ACC112 (cell line): ENCODE results near the gene POLR3K.

Experiments used
- H2AFZ ChIP-seq: fragments of 200-600 bp; sonication (generic); one replicate; pipeline ENCODE4 v1.6.0; 2017; ENCODE audit warnings: antibody characterized with exemption, low read length; ENCODE audit not compliant: unreplicated experiment
- H3K27ac ChIP-seq: fragments of 200-600 bp; sonication (generic); 2 replicates; pipeline ENCODE4 v1.5.1; 2014; ENCODE audit warnings: low read depth, mild to moderate bottlenecking, antibody characterized with exemption, low read length, moderate library complexity
- H3K27me3 ChIP-seq: fragments of 200-600 bp; sonication (generic); 2 replicates; pipeline ENCODE4 v1.6.1; 2014; ENCODE audit warnings: mild to moderate bottlenecking, antibody characterized with exemption, low read length, moderate library complexity, mixed read lengths; ENCODE audit not compliant: insufficient read depth
- H3K36me3 ChIP-seq: fragments of 200-600 bp; sonication (generic); 2 replicates; pipeline ENCODE4 v1.6.1; 2016; ENCODE audit warnings: mild to moderate bottlenecking, antibody characterized with exemption, low read length, moderate library complexity, mixed read lengths; ENCODE audit not compliant: insufficient read depth
- H3K4me1 ChIP-seq: fragments of 200-600 bp; sonication (generic); one replicate; pipeline ENCODE4 v1.6.1; 2016; ENCODE audit warnings: low read length, mixed read lengths; ENCODE audit not compliant: insufficient read depth, unreplicated experiment, control insufficient read depth
- H3K4me3 ChIP-seq: fragments of 200-600 bp; sonication (generic); 2 replicates; pipeline ENCODE4 v1.5.1; 2014; ENCODE audit warnings: mild to moderate bottlenecking, low read depth, low read length
- H3K79me2 ChIP-seq: fragments of 200-600 bp; sonication (generic); one replicate; pipeline ENCODE4 v1.6.0; 2016; ENCODE audit warnings: low read length; ENCODE audit not compliant: control insufficient read depth, unreplicated experiment, insufficient read depth

The POLR3K gene

DNA sequence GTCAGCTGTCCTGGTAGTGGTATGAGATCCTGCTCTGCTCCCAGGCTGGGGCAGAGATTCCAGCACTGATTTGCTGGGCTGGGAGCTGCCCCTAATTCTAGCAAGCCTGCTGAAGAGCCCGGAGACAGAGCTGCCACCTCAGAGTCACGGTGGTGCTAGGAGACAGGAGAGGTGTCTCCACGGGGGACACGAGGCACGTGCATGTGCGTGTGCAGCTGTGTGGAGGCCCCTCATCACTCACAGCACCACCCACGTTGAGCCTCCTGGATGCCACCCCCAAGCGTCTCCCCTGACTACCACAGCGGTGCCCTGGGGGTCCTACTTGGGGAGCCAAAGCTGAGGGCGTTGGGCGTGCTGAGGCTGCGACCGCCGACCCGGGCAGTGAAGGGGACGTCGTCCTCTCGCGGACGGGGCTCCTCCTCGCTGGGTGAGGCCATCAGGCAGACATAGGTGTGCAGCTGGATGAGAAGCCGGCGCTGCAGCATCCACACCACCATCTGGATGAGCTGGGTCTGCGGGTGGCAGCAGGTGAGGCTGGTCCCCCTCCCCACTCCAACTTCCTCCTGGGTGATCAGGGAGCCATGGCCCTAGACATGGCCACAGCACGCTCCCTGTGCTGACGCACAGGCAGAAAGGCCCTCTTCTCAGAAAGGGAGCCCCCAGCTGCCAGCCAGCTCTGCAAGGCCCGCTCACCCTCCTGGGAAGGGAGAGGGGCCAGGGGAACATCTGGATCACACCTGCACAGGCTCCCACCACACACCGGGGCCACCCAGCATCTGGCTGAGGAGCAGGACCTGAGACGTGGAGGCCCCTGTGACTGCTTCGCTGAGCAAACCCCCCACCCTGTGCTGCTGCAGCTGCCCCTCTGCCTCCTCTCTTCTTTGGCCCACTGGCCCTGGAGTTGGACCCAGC is 36.2 kb upstream of the POLR3K start:
- Histone ChIP-seq H3K27ac (no peak overlapping the region), H3K27me3 (no peaks in the 10 kb centered on the region), H3K4me1 (peaks cover 18% of the 10 kb centered on the region), H3K36me3 (peaks cover 4% of the 10 kb centered on the region; the same call in 1 of the 2 replicates), H3K79me2 (no peaks in the 10 kb centered on the region), H3K4me3 (no peak overlapping the region), H2AFZ (no peak overlapping the region)

DNA sequence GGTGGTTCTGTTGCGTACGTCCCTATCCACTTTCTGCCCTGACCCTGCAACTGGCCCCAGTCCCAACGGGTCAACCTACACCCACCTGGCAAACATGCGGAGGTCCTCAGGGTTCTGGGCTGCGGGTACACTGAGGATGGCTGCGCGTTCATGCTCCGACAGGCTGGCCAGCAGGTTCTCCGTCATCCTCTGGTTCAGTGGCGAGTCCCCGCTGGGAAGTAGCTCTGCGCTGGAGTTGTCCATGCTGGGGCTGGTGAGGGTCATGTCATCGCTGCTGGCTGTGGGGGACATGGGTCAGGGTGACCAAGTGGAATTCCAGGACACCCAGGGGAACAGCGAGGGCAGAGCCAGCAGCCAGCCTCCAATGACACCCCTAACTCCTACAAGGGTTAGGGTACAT is 35.2 kb upstream of the POLR3K start:
- Histone ChIP-seq H3K4me3 (no peak overlapping the region), H3K79me2 (no peaks in the 10 kb centered on the region), H2AFZ (no peak overlapping the region), H3K27ac (no peak overlapping the region), H3K36me3 (peaks cover 4% of the 10 kb centered on the region; the same call in 1 of the 2 replicates), H3K4me1 (peaks cover 19% of the 10 kb centered on the region), H3K27me3 (no peaks in the 10 kb centered on the region)

DNA sequence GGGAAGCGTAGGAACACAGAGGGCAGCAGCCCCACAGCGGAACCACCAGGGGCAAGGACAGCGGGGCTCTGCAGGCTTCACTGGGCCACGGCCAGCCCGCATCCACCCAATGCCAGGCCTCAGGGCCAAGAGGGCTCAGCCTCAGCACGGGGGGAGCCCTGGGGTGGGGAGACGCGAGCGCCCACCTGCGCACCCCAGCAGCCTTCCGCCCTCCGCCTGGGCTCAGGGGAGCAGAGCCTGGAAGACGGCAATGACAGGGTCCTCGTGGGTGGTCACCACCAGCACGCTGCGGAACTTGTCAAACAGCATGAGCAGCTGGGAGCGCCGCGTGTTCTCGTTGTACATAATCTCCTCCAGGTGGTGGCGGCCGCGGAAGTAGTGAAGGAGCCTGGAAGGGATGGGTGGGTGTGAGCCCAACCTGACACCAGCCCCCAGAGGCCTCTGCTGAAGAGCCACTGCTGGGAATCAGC is 33.1 kb upstream of the POLR3K start:
- Histone ChIP-seq H3K79me2 (no peaks in the 10 kb centered on the region), H3K27me3 (no peaks in the 10 kb centered on the region), H3K4me3 (no peak overlapping the region), H3K27ac (no peak overlapping the region), H2AFZ (no peak overlapping the region), H3K36me3 (peaks cover 4% of the 10 kb centered on the region; the same call in 1 of the 2 replicates), H3K4me1 (peaks cover 32% of the 10 kb centered on the region)

DNA sequence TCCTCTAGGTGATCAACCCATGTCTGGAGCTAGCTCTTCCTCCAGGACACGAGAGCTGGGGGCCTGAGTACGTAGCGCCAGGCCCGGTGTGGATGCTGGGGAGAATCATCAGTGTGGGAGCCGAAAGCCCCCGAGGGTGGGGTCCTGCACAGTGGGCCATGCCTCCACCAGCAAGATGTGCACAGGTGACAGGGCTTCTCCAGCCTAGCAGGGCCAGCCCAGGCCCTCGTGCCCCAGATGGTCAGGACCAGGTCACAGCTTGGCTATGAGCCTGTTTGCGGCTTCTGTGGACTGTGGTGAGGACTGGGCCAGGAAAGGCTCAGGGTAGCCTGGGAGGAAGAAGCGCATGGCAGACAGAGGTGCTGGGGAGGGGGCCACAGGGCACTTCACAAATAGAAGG is 32.5 kb upstream of the POLR3K start:
- Histone ChIP-seq H3K79me2 (no peaks in the 10 kb centered on the region), H3K27ac (no peak overlapping the region), H2AFZ (no peak overlapping the region), H3K36me3 (peaks cover 4% of the 10 kb centered on the region; the same call in 1 of the 2 replicates), H3K4me1 (peaks cover 35% of the 10 kb centered on the region), H3K4me3 (no peak overlapping the region), H3K27me3 (no peaks in the 10 kb centered on the region)

DNA sequence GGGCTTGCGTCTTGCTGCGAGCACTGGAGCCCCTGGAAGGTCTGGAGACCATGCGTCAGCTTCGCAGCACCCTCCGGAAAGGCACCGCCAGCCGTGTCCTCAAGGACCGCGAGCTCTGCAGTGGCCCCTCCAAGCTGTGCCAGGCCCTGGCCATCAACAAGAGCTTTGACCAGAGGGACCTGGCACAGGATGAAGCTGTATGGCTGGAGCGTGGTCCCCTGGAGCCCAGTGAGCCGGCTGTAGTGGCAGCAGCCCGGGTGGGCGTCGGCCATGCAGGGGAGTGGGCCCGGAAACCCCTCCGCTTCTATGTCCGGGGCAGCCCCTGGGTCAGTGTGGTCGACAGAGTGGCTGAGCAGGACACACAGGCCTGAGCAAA is 32.0 kb upstream of the POLR3K start:
- Histone ChIP-seq H3K36me3 (peaks cover 4% of the 10 kb centered on the region; the same call in 1 of the 2 replicates), H3K79me2 (no peaks in the 10 kb centered on the region), H3K27ac (peak overlapping the region; percentile 48), H3K27me3 (no peaks in the 10 kb centered on the region), H2AFZ (no peak overlapping the region), H3K4me1 (peaks cover 35% of the 10 kb centered on the region), H3K4me3 (no peak overlapping the region)

DNA sequence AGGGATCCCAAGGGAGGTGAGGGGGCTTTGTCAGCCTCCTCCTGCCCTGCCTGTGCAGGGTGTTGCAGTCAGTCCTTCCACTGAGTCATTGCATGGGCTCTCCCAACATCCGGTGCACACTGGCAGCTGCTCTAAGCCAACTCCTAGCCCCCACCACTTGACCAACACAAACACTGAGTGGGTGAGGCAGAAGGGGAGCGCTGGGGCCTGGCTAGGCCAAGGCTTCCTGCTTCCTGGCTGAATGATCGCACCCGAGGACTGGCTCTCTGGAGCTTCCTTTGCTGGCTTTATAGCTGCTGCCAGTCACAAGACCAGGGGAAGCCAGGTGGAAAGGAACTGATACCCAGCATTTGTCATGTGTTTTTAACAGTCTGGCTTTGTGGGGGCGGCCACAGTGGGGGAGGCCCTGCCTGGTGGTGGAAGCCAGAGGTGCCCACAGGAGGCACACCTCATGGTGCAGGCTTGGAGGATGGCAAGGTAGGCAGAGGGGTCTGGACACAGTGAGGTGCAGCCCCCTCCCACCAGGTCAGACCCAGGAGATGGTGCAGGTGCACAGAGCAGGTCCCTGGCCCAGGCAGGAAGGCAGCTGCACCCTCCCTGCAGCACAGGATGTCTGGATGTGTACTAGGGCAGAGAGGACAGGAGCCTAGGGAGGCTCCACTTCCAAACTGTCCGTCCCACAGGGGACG is 31.5 kb upstream of the POLR3K start:
- H3K27ac ChIP-seq, result peak overlapping the region; percentile 60

DNA sequence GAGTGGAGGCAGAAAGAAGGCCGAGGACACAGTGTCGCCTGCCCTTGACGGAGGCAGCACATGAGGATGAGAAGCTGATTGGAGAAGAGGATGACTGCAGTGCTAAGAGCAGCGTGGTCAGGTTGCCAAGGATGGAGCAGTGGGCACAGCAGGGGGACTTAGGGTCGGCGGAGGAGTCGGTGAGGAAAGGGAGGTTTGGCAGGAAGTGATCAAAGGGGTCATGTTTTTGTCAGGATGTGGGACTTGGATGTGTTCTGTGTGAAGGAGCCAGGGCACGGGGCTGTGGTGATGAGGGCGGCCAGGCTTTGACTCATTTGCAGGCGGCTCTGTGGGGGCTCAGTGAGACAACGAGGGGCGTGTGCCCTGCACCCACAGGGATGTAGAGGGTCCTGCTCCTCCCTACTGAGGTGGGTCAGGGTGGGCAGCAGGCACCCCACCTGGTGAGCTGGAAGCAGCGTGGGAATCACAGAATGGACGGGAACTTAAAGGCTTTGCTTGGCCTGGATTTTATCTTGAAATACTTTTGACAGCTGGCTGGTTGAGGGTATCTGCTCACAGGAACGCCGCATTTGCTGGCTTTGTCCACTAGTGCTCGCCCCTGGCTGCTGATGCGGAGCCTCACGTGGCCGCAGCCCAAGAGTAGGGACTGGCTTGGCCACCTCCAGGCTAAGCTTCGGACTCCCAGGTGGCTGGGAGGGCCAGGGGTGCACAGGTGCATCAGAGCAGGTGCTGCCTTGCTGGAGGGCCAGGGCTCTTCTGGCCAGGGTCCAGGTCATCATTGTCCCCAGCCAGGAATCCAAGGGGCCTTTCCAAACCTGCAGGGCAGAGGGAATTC is 30.6 kb upstream of the POLR3K start:
- Histone ChIP-seq H3K79me2 (peaks cover 10% of the 10 kb centered on the region), H3K4me1 (peaks cover 42% of the 10 kb centered on the region), H3K4me3 (no peak overlapping the region), H3K27ac (peak overlapping the region; percentile 60), H2AFZ (no peak overlapping the region), H3K27me3 (no peaks in the 10 kb centered on the region), H3K36me3 (no peaks in the 10 kb centered on the region)

More for the DNA sequence above, 31.5 kb upstream of the POLR3K start:
- H3K27me3 ChIP-seq, result no peaks in the 10 kb centered on the region
- H3K4me3 ChIP-seq, result no peak overlapping the region
- H3K36me3 ChIP-seq, result peaks cover 4% of the 10 kb centered on the region; the same call in 1 of the 2 replicates
- H3K4me1 ChIP-seq, result peaks cover 35% of the 10 kb centered on the region
- peaks cover 5% of the 10 kb centered on the region for H3K79me2 ChIP-seq
- no peak overlapping the region for H2AFZ ChIP-seq

DNA sequence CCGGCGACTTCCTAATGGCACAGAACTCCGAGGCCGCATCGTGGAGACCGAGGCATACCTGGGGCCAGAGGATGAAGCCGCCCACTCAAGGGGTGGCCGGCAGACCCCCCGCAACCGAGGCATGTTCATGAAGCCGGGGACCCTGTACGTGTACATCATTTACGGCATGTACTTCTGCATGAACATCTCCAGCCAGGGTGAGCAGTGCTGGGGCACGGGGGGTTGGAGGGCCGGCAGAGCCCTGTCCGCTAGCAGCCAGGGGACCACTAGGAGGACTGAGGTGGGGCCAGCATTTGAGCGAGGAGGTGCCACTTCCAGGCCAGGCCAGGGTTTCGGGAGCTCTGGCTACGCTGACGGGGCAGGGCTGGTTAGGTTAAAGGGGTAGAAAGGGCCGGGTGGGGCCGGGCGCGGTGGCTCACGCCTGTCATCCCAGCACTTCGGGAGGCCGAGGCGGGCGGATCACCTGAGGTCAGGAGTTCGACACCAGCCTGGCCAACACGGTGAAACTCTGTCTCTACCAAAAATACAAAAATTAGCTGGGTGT is 29.7 kb upstream of the POLR3K start:
- Histone ChIP-seq H3K27me3 (no peaks in the 10 kb centered on the region), H3K36me3 (no peaks in the 10 kb centered on the region), H3K79me2 (peaks cover 12% of the 10 kb centered on the region), H3K4me1 (peaks cover 44% of the 10 kb centered on the region), H3K4me3 (no peak overlapping the region), H2AFZ (no peak overlapping the region), H3K27ac (no peak overlapping the region)

DNA sequence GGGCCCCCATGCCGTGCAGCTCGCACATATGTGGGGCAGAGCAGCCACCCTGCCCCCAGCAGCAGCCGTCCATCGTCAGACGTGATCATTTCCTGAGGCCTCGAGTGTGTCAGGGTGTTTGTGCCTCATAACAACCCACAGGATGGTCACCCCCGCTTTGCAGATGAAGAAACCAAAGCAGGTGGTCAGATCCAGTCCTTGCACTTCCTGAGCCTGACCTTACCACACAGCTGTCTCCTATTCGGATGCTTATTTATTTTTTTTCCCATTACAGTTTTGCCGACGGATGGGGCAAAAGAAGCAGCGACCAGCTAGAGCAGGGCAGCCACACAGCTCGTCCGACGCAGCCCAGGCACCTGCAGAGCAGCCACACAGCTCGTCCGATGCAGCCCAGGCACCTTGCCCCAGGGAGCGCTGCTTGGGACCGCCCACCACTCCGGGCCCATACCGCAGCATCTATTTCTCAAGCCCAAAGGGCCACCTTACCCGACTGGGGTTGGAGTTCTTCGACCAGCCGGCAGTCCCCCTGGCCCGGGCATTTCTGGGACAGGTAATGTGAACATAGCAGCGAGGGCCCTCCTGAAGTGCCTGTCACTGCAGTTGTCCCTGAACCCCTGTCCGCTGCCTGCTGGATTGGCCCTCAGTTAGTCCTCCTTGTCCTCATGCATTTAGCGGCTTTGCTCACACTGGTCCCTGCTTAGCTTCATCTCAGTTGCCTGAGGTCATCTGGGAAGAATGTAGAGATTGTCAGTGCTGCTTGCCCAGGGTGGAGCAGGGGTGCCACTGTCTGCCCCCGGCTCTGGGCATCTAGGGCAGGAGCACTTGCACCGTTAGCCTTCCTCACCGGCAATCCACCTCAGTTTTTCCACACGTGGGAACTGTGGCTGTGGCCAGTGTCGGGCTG is 26.0 kb upstream of the POLR3K start:
- Histone ChIP-seq H2AFZ (no peak overlapping the region), H3K27ac (peak overlapping the region; percentile 80; the same call in 1 of the 2 replicates), H3K36me3 (no peaks in the 10 kb centered on the region), H3K4me1 (peaks cover 57% of the 10 kb centered on the region), H3K79me2 (peaks cover 12% of the 10 kb centered on the region), H3K4me3 (peak overlapping the region; percentile 89), H3K27me3 (no peaks in the 10 kb centered on the region)
